Endothelial cell (in vitro differentiated cells): ENCODE data around the gene ADAMTSL2. TPM values are rescaled to one million over a fixed set of nuclear protein-coding genes. Genes with fewer than 3 reads are reported as not detected.
A peak's percentile ranks its signal among the peaks of the same experiment; 100 is the strongest.

Experiments used
- DNase-seq: peaks from one replicate; pipeline ENCODE4 v3.0.0; 2021; ENCODE audit warnings: low spot score
- H3K27ac Mint-ChIP-seq: one replicate; pipeline ENCODE4 v1.8.0; 2021; ENCODE audit warnings: mixed read lengths, inconsistent platforms; ENCODE audit not compliant: unreplicated experiment
- H3K27me3 Mint-ChIP-seq: one replicate; pipeline ENCODE4 v1.8.0; 2021; ENCODE audit warnings: mild to moderate bottlenecking, moderate library complexity, mixed read lengths, inconsistent platforms; ENCODE audit not compliant: unreplicated experiment
- H3K36me3 Mint-ChIP-seq: one replicate; pipeline ENCODE4 v1.8.0; 2021; ENCODE audit warnings: mild to moderate bottlenecking, low read depth, mixed read lengths, inconsistent platforms; ENCODE audit not compliant: unreplicated experiment
- H3K4me1 Mint-ChIP-seq: one replicate; pipeline ENCODE4 v1.8.0; 2021; ENCODE audit warnings: mild to moderate bottlenecking, mixed read lengths, inconsistent platforms; ENCODE audit not compliant: unreplicated experiment
- H3K4me3 Mint-ChIP-seq: one replicate; pipeline ENCODE4 v1.8.0; 2021; ENCODE audit warnings: mild to moderate bottlenecking, mixed read lengths, inconsistent platforms; ENCODE audit not compliant: unreplicated experiment
- H3K9me3 Mint-ChIP-seq: one replicate; pipeline ENCODE4 v1.8.0; 2021; ENCODE audit warnings: mixed read lengths, inconsistent platforms; ENCODE audit not compliant: unreplicated experiment
- total RNA-seq: library from RNA; stranded (reverse); fragmentation: NEBNext Ultra II Directional; extraction: Animal tissue kit (Norgen Biotek cat#: 25700); gene quantifications from one replicate; pipeline ENCODE4 v1.2.1, GENCODE V29; 2021; ENCODE audit not compliant: unreplicated experiment
- TF ChIP-seq, protein P1 (sequence below): fragments of 200-600 bp; sonication (generic); IDR thresholded peaks from one replicate; pipeline ENCODE4 v1.5.0; 2021; ENCODE audit warnings: antibody characterized with exemption; ENCODE audit not compliant: unreplicated experiment

Gene ADAMTSL2
- total RNA-seq, 1 donor from 2014 or later, result 5.9 TPM

- peaks cover 3% of the 10 kb centered on the region for H3K4me1 Mint-ChIP-seq
- H3K36me3 Mint-ChIP-seq, result no peaks in the 10 kb centered on the region
- TF ChIP-seq, protein P1, sequence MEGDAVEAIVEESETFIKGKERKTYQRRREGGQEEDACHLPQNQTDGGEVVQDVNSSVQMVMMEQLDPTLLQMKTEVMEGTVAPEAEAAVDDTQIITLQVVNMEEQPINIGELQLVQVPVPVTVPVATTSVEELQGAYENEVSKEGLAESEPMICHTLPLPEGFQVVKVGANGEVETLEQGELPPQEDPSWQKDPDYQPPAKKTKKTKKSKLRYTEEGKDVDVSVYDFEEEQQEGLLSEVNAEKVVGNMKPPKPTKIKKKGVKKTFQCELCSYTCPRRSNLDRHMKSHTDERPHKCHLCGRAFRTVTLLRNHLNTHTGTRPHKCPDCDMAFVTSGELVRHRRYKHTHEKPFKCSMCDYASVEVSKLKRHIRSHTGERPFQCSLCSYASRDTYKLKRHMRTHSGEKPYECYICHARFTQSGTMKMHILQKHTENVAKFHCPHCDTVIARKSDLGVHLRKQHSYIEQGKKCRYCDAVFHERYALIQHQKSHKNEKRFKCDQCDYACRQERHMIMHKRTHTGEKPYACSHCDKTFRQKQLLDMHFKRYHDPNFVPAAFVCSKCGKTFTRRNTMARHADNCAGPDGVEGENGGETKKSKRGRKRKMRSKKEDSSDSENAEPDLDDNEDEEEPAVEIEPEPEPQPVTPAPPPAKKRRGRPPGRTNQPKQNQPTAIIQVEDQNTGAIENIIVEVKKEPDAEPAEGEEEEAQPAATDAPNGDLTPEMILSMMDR, result no peak
- peak overlapping the region; percentile 37 for H3K27ac Mint-ChIP-seq
- no peak overlapping the region for H3K4me3 Mint-ChIP-seq
- DNase-seq, result no peak
- H3K27me3 Mint-ChIP-seq, result peaks cover 11% of the 10 kb centered on the region
- H3K9me3 Mint-ChIP-seq, result no peaks in the 10 kb centered on the region
Measured at GRCh38 chr9:133569891-133570690, 35.6 kb downstream of the ADAMTSL2 start.

- Mint-ChIP-seq H3K36me3 (no peaks in the 10 kb centered on the region), H3K4me1 (peaks cover 6% of the 10 kb centered on the region), H3K9me3 (no peaks in the 10 kb centered on the region), H3K27me3 (peaks cover 16% of the 10 kb centered on the region), H3K4me3 (no peak overlapping the region), H3K27ac (no peak overlapping the region)
- TF ChIP-seq, protein P1, result no peak
- no peak for DNase-seq
Measured at GRCh38 chr9:133570691-133571080, 36.2 kb downstream of the ADAMTSL2 start.

DNA sequence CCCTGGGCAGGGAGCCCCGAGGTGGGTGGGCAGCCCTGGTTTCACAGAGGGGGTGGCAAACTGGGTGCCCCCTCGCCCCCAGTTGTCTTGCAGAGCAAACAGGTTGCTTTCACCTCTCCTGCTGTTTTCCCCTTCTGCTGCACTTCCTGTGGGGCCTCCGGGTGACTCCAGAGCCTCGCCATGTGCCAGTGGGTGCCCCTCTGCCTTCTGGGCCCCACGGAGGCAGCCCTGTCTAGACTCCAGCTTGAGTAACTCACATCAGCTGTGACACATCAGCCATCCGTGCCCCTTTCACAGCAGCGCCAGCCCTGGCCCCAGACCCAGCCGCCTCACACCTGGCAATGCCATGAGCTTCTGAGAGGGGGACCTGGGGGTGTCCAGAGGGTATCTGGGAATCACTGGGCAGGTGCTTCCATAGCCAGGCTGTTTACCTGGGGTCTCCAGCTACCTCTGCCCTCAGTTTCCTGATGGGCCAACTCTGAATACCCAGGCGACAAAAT, 36.9 kb downstream of the ADAMTSL2 start:
- no peak for DNase-seq
- H3K4me3 Mint-ChIP-seq, result no peak overlapping the region
- TF ChIP-seq, protein P1, result no peak
- H3K27ac Mint-ChIP-seq, result no peak overlapping the region
- H3K9me3 Mint-ChIP-seq, result no peaks in the 10 kb centered on the region
- H3K36me3 Mint-ChIP-seq, result no peaks in the 10 kb centered on the region
- H3K4me1 Mint-ChIP-seq, result peaks cover 11% of the 10 kb centered on the region
- H3K27me3 Mint-ChIP-seq, result peaks cover 14% of the 10 kb centered on the region

DNA sequence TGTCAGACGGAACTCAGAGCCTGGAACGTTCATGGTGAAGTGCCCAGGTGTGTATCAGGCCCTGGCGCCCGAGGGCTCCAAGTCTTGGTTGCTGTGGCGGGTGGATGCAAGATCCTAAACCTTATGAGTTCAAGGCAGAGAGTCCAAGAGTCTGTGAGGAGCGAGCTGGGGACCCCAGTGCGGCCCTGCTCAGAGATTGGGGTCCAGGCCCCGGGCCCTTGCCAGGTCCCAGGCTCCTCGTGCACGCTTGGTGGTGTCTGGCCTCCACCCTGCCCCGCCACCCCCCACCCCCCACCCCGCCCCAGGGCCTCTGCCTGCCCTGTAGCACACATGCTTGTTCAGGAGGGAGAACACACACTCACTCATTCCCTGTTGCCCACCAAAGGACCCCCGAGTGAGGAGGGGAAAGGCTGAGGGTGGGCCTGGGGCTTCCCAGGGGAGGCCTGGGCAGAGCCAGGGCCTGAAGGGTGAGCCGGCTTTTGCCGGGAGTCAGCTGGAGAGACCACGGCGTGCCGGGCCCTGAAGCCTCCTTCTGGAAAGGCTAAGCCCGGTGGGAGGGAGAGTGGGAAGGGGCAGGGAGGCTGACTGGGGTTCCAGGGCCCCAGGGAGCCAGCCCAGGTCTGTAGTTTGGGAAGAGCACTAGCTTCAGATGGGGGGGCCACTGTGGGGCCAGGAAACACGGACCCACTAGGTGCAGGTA, 37.5 kb downstream of the ADAMTSL2 start:
- Mint-ChIP-seq H3K9me3 (no peaks in the 10 kb centered on the region), H3K27me3 (peaks cover 14% of the 10 kb centered on the region), H3K4me3 (no peak overlapping the region), H3K36me3 (no peaks in the 10 kb centered on the region), H3K4me1 (peaks cover 17% of the 10 kb centered on the region), H3K27ac (no peak overlapping the region)
- TF ChIP-seq, protein P1, result no peak
- no peak for DNase-seq

DNA sequence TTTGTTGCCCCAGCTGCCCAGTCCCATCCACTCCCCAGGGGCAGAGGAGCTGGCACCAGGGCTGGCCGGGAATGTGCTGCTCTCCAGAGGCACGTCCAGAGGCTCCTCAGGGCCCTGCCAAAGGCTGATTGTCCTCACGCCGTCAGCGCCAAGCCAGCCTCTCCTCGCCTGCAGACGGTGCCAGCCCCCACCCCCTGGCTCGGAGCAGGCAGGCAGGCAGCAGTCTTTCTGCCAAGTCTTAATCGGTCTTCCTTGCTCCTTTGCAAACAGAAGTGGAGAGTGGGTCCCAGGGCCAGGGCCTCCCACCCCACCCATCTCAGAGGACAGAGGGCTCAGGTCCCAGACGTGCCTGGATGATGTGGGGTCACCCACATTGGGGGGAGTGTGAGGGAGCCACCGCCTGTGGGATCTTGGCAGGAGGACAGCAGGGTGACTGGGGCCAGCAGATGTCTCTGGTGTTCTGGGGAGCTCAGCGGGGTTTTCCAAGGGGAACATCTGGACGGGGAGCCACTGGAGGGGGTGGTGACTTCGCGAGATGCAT, 38.4 kb downstream of the ADAMTSL2 start:
- no peak overlapping the region for H3K27ac Mint-ChIP-seq

More for the DNA sequence above, 38.4 kb downstream of the ADAMTSL2 start:
- peaks cover 20% of the 10 kb centered on the region for H3K4me1 Mint-ChIP-seq
- no peak for DNase-seq
- H3K9me3 Mint-ChIP-seq, result no peaks in the 10 kb centered on the region
- no peak overlapping the region for H3K4me3 Mint-ChIP-seq
- TF ChIP-seq, protein P1, result no peak
- no peaks in the 10 kb centered on the region for H3K36me3 Mint-ChIP-seq
- H3K27me3 Mint-ChIP-seq, result peaks cover 12% of the 10 kb centered on the region
